ENCODE measurements around the gene GORASP2. TPM values are rescaled to one million over a fixed set of nuclear protein-coding genes. Genes with fewer than 3 reads are reported as not detected.

The GORASP2 gene
- total RNA-seq, 1 donor from 2014 or later, result 38.8 TPM

DNA sequence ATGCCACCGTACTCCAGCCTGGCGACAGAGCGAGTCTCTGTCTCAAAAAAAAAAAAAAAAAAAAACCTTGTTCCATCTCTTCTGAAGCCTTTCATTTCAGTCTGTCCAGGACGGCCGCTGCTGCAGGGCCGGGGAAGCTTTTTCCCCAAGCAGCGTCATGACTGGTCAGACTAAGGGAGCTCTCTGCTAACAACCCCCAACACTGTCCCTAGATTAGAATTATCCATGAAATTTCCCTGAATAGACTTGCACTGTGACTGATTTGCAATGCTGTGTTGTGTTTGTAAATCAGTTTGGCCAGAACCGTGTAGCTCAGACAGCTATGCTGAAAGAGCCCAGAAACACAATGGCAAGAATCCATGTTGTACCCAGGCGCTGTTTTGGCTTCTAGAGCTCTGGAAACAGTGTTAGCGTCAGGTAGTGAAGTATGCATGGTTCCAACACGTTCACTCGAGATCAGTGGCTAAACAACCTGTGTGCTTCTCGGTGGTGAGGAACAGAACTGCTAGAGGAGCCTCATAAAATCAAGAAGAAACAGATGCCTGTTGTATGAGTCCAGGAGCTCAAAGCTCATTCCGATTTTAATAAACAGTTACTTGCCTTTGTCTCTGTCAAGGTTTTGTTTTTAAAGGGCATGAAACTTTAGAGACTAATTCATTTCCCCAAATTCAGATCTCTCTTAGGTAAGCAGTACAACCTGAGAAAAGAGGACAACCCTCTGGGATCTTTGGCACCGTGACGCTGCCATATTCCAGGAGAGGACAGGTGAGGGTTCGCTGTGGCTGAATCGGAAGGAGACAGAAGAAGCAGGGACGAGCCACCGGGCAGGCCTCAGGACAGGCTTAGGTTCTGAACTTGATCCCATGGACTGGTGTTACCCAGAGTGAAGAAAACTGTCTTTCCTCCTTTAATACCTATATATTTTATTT is 43.5 kb downstream of the GORASP2 start:
- TF ChIP-seq, protein P1, sequence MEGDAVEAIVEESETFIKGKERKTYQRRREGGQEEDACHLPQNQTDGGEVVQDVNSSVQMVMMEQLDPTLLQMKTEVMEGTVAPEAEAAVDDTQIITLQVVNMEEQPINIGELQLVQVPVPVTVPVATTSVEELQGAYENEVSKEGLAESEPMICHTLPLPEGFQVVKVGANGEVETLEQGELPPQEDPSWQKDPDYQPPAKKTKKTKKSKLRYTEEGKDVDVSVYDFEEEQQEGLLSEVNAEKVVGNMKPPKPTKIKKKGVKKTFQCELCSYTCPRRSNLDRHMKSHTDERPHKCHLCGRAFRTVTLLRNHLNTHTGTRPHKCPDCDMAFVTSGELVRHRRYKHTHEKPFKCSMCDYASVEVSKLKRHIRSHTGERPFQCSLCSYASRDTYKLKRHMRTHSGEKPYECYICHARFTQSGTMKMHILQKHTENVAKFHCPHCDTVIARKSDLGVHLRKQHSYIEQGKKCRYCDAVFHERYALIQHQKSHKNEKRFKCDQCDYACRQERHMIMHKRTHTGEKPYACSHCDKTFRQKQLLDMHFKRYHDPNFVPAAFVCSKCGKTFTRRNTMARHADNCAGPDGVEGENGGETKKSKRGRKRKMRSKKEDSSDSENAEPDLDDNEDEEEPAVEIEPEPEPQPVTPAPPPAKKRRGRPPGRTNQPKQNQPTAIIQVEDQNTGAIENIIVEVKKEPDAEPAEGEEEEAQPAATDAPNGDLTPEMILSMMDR (IDR thresholded peaks at IDR 0.05; ENCODE audit: partially characterized antibody, unreplicated experiment), result no peak
- DNase-seq, result no peak

DNA sequence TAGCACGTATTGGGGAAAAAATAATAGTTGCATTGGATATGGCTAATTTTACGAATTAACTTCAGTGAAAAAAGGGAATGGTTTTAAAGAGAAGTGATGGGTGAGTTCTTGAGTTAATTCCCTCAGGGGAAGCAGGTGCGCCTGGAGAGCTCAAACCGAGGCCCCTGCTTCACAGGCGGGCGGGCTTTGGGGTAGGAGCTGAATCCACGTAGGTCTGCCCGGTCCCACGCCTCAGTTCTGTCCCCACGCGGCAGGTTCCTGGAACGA is 44.1 kb downstream of the GORASP2 start:
- Mint-ChIP-seq H3K4me3 (ENCODE audit: unreplicated experiment) (peak overlapping the region; percentile 76), H3K36me3 (ENCODE audit: unreplicated experiment) (no peaks in the 10 kb centered on the region), H3K27ac (ENCODE audit: unreplicated experiment) (no peak overlapping the region), H3K9me3 (ENCODE audit: unreplicated experiment) (no peaks in the 10 kb centered on the region), H3K4me1 (ENCODE audit: low read depth, unreplicated experiment) (peaks cover 4% of the 10 kb centered on the region), H3K27me3 (ENCODE audit: unreplicated experiment) (peaks cover 6% of the 10 kb centered on the region)
- TF ChIP-seq, protein P1 (IDR thresholded peaks at IDR 0.05; ENCODE audit: partially characterized antibody, unreplicated experiment), result no peak
- DNase-seq, result no peak

More for the DNA sequence above, 43.5 kb downstream of the GORASP2 start:
- Mint-ChIP-seq H3K4me1 (ENCODE audit: low read depth, unreplicated experiment) (peaks cover 4% of the 10 kb centered on the region), H3K9me3 (ENCODE audit: unreplicated experiment) (no peaks in the 10 kb centered on the region), H3K27ac (ENCODE audit: unreplicated experiment) (no peak overlapping the region), H3K4me3 (ENCODE audit: unreplicated experiment) (peak overlapping the region; percentile 76), H3K27me3 (ENCODE audit: unreplicated experiment) (peaks cover 6% of the 10 kb centered on the region), H3K36me3 (ENCODE audit: unreplicated experiment) (no peaks in the 10 kb centered on the region)

DNA sequence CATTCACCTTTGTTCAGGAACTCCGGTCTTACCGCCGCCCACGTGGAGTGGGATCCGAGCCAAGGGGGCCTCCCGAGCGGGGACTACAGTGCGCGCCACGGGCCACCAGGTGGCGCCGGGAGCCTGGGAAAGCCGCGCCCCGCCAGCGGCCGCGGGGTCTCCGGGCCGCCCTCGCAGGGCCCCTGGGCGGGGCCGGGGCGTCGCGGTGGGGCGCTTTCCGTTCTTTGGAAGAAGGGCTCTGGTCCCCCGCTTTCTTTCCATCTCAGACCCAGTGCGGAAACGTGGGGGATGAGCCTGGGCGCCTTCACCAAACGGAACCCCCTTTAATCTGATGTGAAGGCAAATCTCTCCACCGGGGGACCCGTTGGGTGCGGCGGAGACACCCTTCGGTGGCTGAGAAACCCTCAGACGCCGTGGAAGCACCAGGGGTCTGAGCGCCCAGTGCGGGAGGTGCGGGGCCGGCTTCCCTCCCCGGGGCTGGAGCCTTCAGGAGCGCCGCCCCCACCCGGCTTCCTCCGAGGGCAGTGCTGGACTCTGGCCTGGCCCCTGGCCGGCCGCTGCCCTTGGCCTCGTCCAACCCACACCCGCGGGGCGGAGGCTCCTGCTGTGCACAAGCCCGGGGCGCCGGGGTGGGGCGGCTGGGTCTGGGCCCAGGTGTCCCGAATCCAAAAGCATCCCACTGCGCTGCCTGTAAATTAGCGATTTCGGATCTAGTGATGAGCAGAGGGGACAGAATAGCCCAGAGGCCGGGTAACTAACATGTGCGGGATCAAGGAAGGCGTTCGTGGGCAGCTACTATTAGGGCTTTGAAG is 44.6 kb downstream of the GORASP2 start:
- no peaks in the 10 kb centered on the region for H3K36me3 Mint-ChIP-seq (ENCODE audit: unreplicated experiment)
- H3K27me3 Mint-ChIP-seq (ENCODE audit: unreplicated experiment), result peaks cover 6% of the 10 kb centered on the region
- H3K4me3 Mint-ChIP-seq (ENCODE audit: unreplicated experiment), result peak overlapping the region; percentile 79
- peaks cover 4% of the 10 kb centered on the region for H3K4me1 Mint-ChIP-seq (ENCODE audit: low read depth, unreplicated experiment)
- DNase-seq, result peak; percentile 86
- peak overlapping the region; percentile 36 for H3K27ac Mint-ChIP-seq (ENCODE audit: unreplicated experiment)
- TF ChIP-seq, protein P1 (IDR thresholded peaks at IDR 0.05; ENCODE audit: partially characterized antibody, unreplicated experiment), result peak; percentile 91
- no peaks in the 10 kb centered on the region for H3K9me3 Mint-ChIP-seq (ENCODE audit: unreplicated experiment)

DNA sequence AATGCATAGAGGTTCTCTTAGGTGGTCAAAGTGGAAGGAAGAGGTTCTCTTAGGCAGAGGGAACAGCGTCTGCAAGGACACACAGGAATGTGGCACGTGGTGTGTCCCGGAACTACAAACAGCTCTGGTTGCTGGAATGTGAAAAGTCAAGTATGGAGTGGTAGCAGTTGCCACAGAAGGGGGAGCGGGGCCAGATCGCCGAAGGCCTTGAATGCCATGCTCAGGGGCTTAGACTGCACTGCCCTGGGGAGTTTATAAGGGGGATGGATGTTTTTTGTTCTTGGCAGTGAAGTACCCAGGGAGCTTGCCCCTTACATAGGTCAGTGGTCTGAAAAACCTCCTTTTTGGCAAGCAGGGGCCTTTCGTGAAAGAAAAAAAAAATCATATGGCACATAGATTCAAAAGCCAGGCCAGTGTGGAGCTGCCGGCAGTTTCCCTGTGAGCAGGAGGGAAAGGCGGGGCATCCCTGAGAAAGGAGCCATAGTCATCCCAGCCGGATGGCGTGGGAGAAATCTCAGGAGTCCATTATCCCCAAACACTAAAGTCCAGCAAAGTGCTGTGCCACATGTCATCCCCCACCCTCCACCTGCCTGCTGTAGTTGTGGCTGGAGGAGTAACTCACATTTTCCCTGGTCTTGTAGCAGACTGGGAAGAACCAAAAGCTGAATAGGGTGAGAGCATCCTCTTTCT is 45.4 kb downstream of the GORASP2 start:
- Mint-ChIP-seq H3K4me3 (ENCODE audit: unreplicated experiment) (peak overlapping the region; percentile 79), H3K27me3 (ENCODE audit: unreplicated experiment) (peaks cover 6% of the 10 kb centered on the region), H3K27ac (ENCODE audit: unreplicated experiment) (peak overlapping the region; percentile 36), H3K4me1 (ENCODE audit: low read depth, unreplicated experiment) (peaks cover 4% of the 10 kb centered on the region), H3K9me3 (ENCODE audit: unreplicated experiment) (no peaks in the 10 kb centered on the region), H3K36me3 (ENCODE audit: unreplicated experiment) (no peaks in the 10 kb centered on the region)
- no peak for DNase-seq
- TF ChIP-seq, protein P1 (IDR thresholded peaks at IDR 0.05; ENCODE audit: partially characterized antibody, unreplicated experiment), result no peak
